ENCODE measurements around the gene KRR1.

Gene KRR1

GRCh38 chr12:75511116-75512048 lies at the start of gene KRR1:
Gene KRR1 (minus strand): TSS chr12:75511609. CDS start chr12:75511597, 12 bp downstream.
- peak; percentile 90 for DNase-seq

- no peak for DNase-seq
These were observed 48.8 kb upstream of the KRR1 start for GRCh38 chr12:75560167-75560566.

GRCh38 chr12:75558287-75558686 lies 46.9 kb upstream of the KRR1 start:
- DNase-seq, result no peak

- DNase-seq, result no peak
These were observed 45.0 kb upstream of the KRR1 start for GRCh38 chr12:75556311-75556899.

- DNase-seq, result no peak
These were observed 43.1 kb upstream of the KRR1 start for GRCh38 chr12:75554556-75554880.

DNA sequence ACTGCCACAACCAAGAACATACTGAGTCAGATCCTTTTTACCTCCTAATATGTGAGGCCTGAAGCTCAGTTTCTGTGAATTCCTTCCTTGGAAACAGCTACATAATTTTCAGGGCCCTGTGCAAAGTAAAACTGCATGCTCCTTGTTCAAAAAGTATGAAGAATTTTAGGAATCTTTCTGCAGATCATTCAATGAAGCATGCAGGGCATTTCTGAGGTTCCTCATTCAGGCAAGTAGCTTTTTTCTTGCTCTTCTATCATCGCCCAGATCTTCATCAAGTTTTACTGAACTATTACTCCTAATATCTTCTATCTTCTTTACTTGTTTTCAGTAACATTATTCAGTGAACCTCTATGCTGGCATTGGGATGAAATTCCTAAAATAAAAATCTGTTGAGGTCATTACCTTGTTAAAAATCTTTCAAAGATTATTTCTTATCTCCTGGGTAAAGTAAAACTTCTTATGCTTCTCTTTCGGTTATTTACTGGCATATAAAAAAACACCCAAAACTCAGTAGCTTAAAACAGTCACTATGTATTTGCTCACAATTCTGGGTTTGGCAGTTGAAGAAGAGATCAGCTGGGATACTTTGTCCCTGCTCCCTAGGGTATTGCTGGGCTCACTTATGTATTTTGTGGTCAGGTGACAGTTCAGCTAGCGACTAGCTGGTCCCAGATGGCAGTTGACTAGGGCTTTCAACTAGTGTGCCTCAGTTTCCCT lies 42.6 kb upstream of the KRR1 start:
- DNase-seq, result no peak

- no peak for DNase-seq
These were observed 42.0 kb upstream of the KRR1 start for GRCh38 chr12:75553398-75553797.

DNA sequence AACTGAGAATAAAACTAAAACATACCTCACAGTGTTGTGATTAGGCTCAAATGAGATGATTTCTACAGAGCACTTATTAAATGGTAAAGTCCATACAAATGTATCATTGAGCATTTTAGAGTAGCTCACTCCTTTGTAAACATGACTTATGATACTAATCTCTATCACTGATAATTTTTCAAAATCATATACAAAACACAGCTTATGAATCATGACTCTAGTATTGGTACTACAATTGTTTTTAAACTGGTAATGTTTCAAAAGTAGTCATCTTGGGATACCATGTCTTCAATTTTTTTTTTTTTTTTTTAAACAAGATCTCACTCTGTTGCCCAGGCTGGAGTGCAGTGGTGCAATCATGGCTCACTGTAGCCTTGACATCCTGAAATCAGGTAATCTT lies 40.1 kb upstream of the KRR1 start:
- DNase-seq, result no peak

DNA sequence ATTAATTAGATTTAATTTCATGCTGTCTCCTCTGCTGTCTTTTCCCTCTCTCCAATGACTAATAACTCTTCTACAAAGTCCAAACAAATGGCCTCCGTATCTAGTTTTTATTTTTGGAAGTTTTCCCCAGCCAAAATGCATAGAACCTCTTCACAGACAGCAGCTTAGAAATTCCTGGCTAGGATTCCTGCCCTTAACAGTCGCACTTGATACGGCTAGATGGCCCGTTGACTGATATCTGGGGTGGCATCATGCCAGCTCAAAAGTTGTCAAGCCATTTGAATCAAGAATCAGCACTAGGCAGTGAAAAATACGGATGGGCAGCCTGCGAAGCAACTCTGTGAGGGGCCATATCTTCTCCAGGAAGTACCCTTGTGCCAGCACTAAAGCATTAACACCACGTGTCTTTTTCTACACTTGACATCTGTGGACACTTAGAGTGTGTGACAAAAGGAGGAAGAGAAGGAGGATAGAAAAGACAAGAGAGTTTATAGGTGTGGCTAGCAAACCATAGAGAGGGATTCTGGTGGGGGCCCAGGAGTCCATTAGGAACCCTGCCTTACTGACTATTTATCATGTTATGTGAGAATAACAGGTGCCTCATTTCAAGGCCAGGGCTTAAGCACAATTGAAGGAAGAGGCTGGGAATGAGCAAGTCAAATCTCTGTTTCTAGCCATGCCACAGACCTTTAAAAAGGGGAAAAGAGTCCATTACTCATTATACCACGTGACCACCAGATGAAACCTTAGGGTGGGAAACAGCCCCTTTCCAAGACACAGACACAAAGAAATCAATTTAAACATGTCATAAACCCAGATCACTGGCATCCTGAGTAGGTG lies 39.2 kb upstream of the KRR1 start:
- no peak for DNase-seq

DNA sequence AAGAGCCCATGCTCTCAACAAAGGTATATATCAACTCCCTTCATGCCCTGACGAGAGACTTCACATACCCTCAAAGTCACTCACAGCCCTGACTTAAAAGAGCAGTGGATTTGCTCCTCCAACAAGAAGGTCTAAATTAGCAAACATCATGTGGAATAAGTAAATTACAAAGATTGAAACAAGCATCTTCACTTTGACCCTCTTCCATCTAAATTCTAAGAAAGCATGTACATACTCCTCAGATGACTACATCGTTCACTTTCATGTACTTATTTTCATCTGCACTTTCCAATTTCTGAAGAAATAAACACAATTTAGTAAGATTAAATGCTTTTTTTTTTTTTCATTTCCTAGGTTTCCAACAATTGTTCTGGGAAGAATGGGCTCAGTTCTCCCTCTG lies 38.6 kb upstream of the KRR1 start:
- DNase-seq, result no peak

DNA sequence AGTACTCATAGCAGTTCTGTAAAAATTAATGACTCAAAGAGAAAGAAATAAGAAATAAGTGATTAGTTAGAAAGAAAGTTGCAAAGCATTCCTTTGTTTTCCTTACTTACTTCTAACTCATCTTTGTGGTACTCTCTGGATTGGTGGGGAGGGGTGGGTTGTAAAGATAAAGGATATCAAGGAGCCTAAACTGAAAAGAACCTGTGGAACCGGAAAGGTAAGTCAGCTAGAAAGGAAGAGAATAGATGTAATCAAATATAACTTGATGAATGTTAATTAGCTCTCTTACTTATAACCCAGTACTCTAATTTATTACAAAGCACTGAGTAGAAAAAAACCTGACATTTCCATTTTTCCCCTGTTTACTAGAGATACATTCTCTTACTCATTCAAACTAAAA lies 37.5 kb upstream of the KRR1 start:
- no peak for DNase-seq

DNA sequence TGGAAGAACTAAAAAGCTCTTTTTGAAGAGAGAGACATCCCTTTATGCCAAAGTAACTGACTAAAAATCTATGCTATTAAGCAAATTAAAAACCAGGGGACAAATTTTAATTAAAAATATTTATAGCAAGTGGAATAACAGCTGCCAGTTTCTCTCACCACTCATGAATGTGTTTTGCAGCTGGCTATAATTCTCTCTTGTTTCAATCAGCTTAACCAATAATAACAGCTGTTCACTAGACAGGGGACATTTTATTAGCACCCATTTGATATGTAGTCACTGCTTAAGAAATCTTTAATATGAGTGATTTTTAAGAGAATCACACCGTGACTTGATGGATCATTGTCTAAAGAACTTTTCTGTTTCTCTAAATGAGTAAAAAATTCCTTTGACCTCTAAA lies 34.2 kb upstream of the KRR1 start:
- DNase-seq, result no peak

- DNase-seq, result no peak
These were observed 32.1 kb upstream of the KRR1 start for GRCh38 chr12:75543529-75543928.

GRCh38 chr12:75542942-75543341 lies 31.5 kb upstream of the KRR1 start:
- DNase-seq, result no peak

- no peak for DNase-seq
These were observed 28.5 kb upstream of the KRR1 start for GRCh38 chr12:75539889-75540288.

- DNase-seq, result no peak
These were observed 21.8 kb upstream of the KRR1 start for GRCh38 chr12:75533239-75533638.

- DNase-seq, result no peak
These were observed 18.4 kb upstream of the KRR1 start for GRCh38 chr12:75529826-75530225.

DNA sequence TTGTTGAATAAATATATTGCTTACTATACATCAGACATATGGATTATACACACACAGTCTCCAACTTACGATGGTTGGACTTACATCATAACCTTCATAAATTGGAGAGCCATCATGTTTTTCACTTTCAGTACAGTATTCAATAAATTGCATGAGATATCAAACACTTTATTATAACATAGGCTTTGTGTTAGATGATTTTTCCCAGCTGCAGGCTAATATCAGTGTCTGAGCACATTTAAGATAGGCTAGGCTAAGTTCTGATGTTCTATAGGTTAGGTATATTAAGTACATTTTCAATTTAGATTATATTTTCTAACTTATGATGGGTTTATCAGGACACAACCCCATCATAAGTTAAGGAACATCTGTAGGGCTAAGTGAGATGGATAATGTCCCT lies 17.9 kb upstream of the KRR1 start:
- no peak for DNase-seq

- no peak for DNase-seq
These were observed 17.3 kb upstream of the KRR1 start for GRCh38 chr12:75528692-75529091.

DNA sequence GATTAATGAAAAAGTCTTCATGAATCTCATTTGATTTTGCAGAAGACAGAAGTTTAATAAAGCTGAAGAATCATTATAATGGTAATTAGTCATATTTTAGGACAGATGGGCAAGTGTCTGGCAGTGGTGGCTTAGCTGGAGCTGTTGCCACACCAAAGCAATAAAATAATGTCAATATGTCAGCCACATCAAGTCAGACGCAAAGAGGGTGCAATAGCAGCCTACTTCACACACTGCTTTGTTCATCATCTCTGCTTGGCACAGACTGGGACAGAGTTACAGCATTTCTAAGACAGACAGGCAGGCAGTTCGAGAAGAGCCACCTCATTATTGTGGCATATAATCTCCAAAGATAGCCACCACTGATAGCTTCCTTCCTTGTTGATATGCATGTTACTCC lies 16.9 kb upstream of the KRR1 start:
- no peak for DNase-seq

GRCh38 chr12:75526655-75527511 lies 15.5 kb upstream of the KRR1 start:
- no peak for DNase-seq

DNA sequence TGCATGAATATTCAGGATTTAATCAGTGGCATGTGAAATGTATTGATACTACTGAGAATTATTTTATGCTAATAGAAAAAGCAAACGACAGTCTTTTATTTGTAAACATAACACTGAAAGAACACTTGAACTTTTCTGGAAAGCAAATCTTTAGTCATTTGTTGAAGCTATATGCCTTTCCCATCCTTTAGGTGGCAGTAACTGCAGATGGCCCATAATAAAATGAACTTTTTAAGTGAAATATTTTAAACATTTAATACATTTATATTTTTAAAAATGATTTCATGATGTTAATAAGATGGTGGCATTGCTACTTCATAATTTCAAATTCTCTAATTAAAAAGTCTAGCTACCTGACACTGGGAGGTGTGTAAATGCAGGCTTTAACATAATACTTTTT lies 13.9 kb upstream of the KRR1 start:
- no peak for DNase-seq
